Measurements from ENCODE around the gene MDM4. TPM values are rescaled to one million over a fixed set of nuclear protein-coding genes. Genes with fewer than 3 reads are reported as not detected.

The MDM4 gene
- total RNA-seq, 1 experiment from 2014 or later: 49.6 TPM

DNA sequence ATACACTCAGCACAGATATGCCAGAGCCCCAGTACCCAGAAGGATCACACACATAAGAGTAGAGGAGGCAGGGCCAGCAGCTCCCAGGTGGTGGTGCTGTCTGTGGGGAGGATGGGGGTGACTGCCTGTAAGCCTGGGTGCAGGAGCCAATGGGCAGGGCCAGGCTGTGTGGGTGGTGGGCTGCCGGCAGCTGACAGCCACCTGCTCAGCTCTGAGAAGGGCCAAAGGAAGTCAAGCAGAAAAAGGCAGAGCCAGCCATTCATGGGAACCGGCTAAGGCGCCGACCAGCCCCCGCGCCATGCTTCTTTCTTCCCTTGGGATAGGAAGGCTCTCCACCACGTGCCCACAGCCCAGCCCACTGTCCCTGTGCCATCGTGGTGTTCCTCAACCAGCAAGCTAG, 35.7 kb upstream of the MDM4 start:
- Histone ChIP-seq H3K4me2 (ENCODE audit: insufficient read depth, insufficient read length, low read length) (no peak overlapping the region), H3K23ac (ENCODE audit: insufficient read length, low read depth, low read length) (no peak overlapping the region), H3K79me2 (ENCODE audit: insufficient read depth, low read length) (no peaks in the 10 kb centered on the region), H4K5ac (ENCODE audit: insufficient read length, low read depth, low read length) (no peak overlapping the region), H3K9me3 (ENCODE audit: control insufficient read depth, low read depth, low read length) (no peaks in the 10 kb centered on the region), H3K27ac (ENCODE audit: insufficient read length, low read depth, low read length) (no peak overlapping the region), H3K9ac (ENCODE audit: extremely low read depth, insufficient read length, low read length) (no peak overlapping the region), H2AFZ (ENCODE audit: low read length) (no peak overlapping the region), H4K20me1 (ENCODE audit: control insufficient read depth, insufficient read depth, insufficient read length) (no peaks in the 10 kb centered on the region), H2AK5ac (ENCODE audit: insufficient read length, low read length) (no peak overlapping the region), H4K8ac (replicated peaks; ENCODE audit: insufficient read length, low read depth, low read length) (no peak overlapping the region), H3K79me1 (ENCODE audit: insufficient read depth, low read depth, low read length, poor library complexity, severe bottlenecking) (no peaks in the 10 kb centered on the region), H2BK20ac (ENCODE audit: low read depth, low read length, poor library complexity, severe bottlenecking) (no peak overlapping the region), H3K18ac (ENCODE audit: insufficient read length, low read depth, low read length) (no peak overlapping the region), H2BK12ac (ENCODE audit: insufficient read length, low read depth, low read length) (no peak overlapping the region), H3K14ac (ENCODE audit: insufficient read depth, low read length) (no peak overlapping the region), H4K91ac (ENCODE audit: insufficient read length, low read depth, low read length) (no peak overlapping the region), H2BK5ac (ENCODE audit: insufficient read length, low read length) (no peak overlapping the region), H3K4me1 (ENCODE audit: insufficient read depth, low read length) (peaks cover 3% of the 10 kb centered on the region; the same call in 1 of the 2 replicates), H3K27me3 (ENCODE audit: insufficient read depth, low read length) (no peaks in the 10 kb centered on the region), H2BK120ac (ENCODE audit: low read depth, low read length, poor library complexity, severe bottlenecking) (no peak overlapping the region), H3T11ph (ENCODE audit: low read length) (no peak overlapping the region), H3K4ac (ENCODE audit: low read depth, low read length) (no peak overlapping the region), H3K56ac (ENCODE audit: insufficient read length, low read depth, low read length) (no peak overlapping the region), H3K23me2 (ENCODE audit: insufficient read length, low read depth, low read length, poor library complexity, severe bottlenecking) (no peaks in the 10 kb centered on the region), H2BK15ac (ENCODE audit: low read depth, low read length) (no peak overlapping the region)
- peaks cover 37 to 46% of the 10 kb centered on the region in 2 experiments for H3K4me1 Mint-ChIP-seq
- TF ChIP-seq, protein P1, sequence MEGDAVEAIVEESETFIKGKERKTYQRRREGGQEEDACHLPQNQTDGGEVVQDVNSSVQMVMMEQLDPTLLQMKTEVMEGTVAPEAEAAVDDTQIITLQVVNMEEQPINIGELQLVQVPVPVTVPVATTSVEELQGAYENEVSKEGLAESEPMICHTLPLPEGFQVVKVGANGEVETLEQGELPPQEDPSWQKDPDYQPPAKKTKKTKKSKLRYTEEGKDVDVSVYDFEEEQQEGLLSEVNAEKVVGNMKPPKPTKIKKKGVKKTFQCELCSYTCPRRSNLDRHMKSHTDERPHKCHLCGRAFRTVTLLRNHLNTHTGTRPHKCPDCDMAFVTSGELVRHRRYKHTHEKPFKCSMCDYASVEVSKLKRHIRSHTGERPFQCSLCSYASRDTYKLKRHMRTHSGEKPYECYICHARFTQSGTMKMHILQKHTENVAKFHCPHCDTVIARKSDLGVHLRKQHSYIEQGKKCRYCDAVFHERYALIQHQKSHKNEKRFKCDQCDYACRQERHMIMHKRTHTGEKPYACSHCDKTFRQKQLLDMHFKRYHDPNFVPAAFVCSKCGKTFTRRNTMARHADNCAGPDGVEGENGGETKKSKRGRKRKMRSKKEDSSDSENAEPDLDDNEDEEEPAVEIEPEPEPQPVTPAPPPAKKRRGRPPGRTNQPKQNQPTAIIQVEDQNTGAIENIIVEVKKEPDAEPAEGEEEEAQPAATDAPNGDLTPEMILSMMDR (conservative IDR thresholded peaks at IDR 0.05): no peak
- H3K27me3 Mint-ChIP-seq (ENCODE audit: low read depth): no peaks in the 10 kb centered on the region
- no peak overlapping the region for H3K4me3 Mint-ChIP-seq
- H3K36me3 Mint-ChIP-seq (ENCODE audit: insufficient read depth in 1 of 3, low read depth in 3 of 3): no peaks in the 10 kb centered on the region
- peak overlapping the region in 1 of 3 experiments; percentile 93; a peak in 1 of 7 replicates for H3K27ac Mint-ChIP-seq
- DNase-seq: no peak
- whole genome bisulfite sequencing (ENCODE audit: extremely low coverage, insufficient read length, low lambda C conversion rate): no CpG with 5 or more reads among the region's 8 CpGs
- H3K9me3 Mint-ChIP-seq: no peaks in the 10 kb centered on the region

Measured in H9 (cell line).